Mammary epithelial cell (primary cell): ENCODE data around the gene C5orf58.

Experiments
- CTCF ChIP-seq, 2 donors: IDR thresholded peaks in 1 of 2; conservative IDR thresholded peaks in 1 of 2; 2 replicates each; pipeline ENCODE4 v1.5.1; 2011 to 2012; ENCODE audit warnings: inconsistent platforms in 2 of 2, low read length in 2 of 2, mild to moderate bottlenecking in 2 of 2, control low read depth in 1 of 2, low read depth in 1 of 2; ENCODE audit not compliant: insufficient read depth in 1 of 2; ENCODE audit errors: extremely low read depth in 1 of 2
- EZH2 ChIP-seq: IDR thresholded peaks from 2 replicates; pipeline ENCODE4 v1.6.1; 2012; ENCODE audit warnings: low read length, inconsistent platforms, borderline replicate concordance

- TF ChIP-seq EZH2, result no peak
- no peak for TF ChIP-seq CTCF (conservative IDR thresholded peaks at IDR 0.05 in 1 of 2, IDR thresholded peaks at IDR 0.05 in 1 of 2; ENCODE audit: extremely low read depth in 1 of 2, insufficient read depth in 1 of 2, low read depth in 1 of 2, low read length in 2 of 2)
Observed at GRCh38 chr5:170290498-170290897, 57.7 kb downstream of the C5orf58 start.
